ENCODE measurements around the gene COL8A1. TPM values are rescaled to one million over a fixed set of nuclear protein-coding genes. Genes with fewer than 3 reads are reported as not detected.

COL8A1 gene
- total RNA-seq, 1 donor from 2014 or later, result 0.09 TPM

DNA sequence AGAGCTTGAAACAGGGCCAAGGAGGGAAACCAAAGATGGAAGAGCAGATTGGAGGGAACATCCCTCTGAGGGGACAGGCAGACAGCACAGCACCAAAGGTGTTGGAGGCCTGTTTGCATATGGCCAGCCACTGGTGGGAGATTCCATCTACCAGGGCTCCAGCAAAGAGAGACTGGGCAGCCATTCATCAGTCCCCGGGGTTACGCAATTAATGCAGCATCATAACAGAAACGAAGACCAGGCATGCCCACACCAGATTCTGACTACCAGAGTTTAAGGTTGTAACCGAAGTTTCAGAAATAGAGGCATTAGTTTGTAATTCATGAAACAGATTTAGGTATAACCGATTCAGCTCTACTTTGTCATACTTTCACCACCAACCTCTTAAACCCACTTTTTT, 58.1 kb downstream of the COL8A1 start:
- no peak overlapping the region for H3K27ac Mint-ChIP-seq
- intact Hi-C loops (cut with micrococcal nuclease), result no loop called here
- H3K36me3 Mint-ChIP-seq (ENCODE audit: low read depth), result no peaks in the 10 kb centered on the region
- DNase-seq (no peak), ATAC-seq (ENCODE audit: low read depth) (no peak)
- peaks cover 5% of the 10 kb centered on the region for H3K27me3 Mint-ChIP-seq
- POLR2A ChIA-PET, result no interaction called here
- no peaks in the 10 kb centered on the region for H3K9me3 Mint-ChIP-seq
- CTCF ChIA-PET, result no interaction called here
- H3K4me1 Mint-ChIP-seq, result no peaks in the 10 kb centered on the region
- no peak overlapping the region for H3K4me3 Mint-ChIP-seq
- TF ChIP-seq, protein P1, sequence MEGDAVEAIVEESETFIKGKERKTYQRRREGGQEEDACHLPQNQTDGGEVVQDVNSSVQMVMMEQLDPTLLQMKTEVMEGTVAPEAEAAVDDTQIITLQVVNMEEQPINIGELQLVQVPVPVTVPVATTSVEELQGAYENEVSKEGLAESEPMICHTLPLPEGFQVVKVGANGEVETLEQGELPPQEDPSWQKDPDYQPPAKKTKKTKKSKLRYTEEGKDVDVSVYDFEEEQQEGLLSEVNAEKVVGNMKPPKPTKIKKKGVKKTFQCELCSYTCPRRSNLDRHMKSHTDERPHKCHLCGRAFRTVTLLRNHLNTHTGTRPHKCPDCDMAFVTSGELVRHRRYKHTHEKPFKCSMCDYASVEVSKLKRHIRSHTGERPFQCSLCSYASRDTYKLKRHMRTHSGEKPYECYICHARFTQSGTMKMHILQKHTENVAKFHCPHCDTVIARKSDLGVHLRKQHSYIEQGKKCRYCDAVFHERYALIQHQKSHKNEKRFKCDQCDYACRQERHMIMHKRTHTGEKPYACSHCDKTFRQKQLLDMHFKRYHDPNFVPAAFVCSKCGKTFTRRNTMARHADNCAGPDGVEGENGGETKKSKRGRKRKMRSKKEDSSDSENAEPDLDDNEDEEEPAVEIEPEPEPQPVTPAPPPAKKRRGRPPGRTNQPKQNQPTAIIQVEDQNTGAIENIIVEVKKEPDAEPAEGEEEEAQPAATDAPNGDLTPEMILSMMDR (IDR thresholded peaks at IDR 0.05), result no peak

DNA sequence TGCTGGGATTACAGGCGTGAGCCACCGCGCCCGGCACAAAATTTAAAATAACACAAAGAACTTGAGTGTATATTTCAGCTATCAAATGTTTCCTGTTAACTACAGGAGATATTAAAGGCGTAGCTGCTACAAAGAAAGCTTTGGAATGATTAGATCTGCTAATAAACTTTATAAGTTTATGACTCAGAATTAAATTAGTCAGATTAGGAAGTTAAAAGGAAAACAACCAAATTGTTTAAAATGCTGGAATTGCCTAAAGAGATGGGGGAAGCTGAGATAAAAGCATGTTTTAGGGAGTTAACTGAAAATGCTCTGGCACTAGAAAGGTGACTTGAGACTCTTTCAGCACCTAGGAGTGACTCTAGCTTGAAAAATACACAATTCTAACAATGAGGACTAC, 58.9 kb downstream of the COL8A1 start:
- TF ChIP-seq, protein P1 (IDR thresholded peaks at IDR 0.05), result no peak
- peaks cover 5% of the 10 kb centered on the region for H3K27me3 Mint-ChIP-seq
- no peaks in the 10 kb centered on the region for H3K4me1 Mint-ChIP-seq
- no peak overlapping the region for H3K27ac Mint-ChIP-seq
- ChIA-PET POLR2A (no interaction called here), CTCF (no interaction called here)
- H3K9me3 Mint-ChIP-seq, result no peaks in the 10 kb centered on the region
- DNase-seq (no peak), ATAC-seq (ENCODE audit: low read depth) (no peak)
- intact Hi-C loops (cut with micrococcal nuclease), result no loop called here
- no peaks in the 10 kb centered on the region for H3K36me3 Mint-ChIP-seq (ENCODE audit: low read depth)
- no peak overlapping the region for H3K4me3 Mint-ChIP-seq

DNA sequence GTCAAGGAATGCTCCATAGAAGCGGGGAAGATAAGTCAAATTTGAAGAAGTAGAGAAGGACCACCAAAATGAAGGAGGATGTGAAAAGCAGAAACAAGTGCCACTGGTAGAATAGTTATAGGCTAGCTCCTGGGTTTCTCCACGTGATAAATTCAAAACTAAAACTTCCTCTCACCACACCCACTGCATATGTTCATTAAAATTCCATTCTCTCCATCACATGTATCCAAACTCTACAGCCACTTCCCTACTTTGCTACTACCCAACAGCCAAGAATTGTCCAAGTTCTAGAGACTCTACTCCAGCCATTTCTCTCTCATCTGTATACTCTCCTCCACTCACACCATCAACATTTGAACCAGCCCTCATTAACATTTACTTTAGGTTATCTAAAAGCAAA, 60.5 kb downstream of the COL8A1 start:
- peaks cover 5% of the 10 kb centered on the region for H3K27me3 Mint-ChIP-seq
- intact Hi-C loops (cut with micrococcal nuclease), result no loop called here
- DNase-seq (no peak), ATAC-seq (ENCODE audit: low read depth) (no peak)
- TF ChIP-seq, protein P1 (IDR thresholded peaks at IDR 0.05), result no peak
- no peak overlapping the region for H3K27ac Mint-ChIP-seq
- no peaks in the 10 kb centered on the region for H3K36me3 Mint-ChIP-seq (ENCODE audit: low read depth)
- H3K4me3 Mint-ChIP-seq, result no peak overlapping the region
- CTCF ChIA-PET, result no interaction called here
- no peaks in the 10 kb centered on the region for H3K9me3 Mint-ChIP-seq
- H3K4me1 Mint-ChIP-seq, result no peaks in the 10 kb centered on the region
- POLR2A ChIA-PET, result no interaction called here

DNA sequence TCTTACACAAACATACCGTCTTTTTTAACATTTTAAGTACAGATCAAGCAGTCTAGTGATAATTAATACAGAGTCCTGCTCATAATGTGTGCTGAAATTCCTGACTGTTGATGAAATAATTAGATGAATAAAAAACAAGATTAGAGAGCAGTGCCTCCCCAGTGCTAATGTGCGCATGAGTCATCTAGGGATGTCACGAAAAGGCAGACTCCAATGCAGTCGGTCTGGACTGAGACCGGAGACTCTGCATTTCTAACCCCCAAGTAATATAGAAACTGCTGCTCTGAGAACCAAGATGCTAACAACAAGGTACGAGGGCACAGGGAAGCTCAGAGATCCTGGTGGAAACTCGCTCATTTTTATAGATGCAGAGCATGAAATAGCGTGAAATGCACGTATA, 61.4 kb downstream of the COL8A1 start:
- Mint-ChIP-seq H3K4me1 (no peaks in the 10 kb centered on the region), H3K36me3 (ENCODE audit: low read depth) (no peaks in the 10 kb centered on the region), H3K27me3 (peaks cover 5% of the 10 kb centered on the region), H3K27ac (no peak overlapping the region), H3K9me3 (no peaks in the 10 kb centered on the region), H3K4me3 (no peak overlapping the region)
- CTCF ChIA-PET, result no interaction called here
- POLR2A ChIA-PET, result no interaction called here
- intact Hi-C loops (cut with micrococcal nuclease), result no loop called here
- TF ChIP-seq, protein P1 (IDR thresholded peaks at IDR 0.05), result no peak
- ATAC-seq (ENCODE audit: low read depth), result no peak
- DNase-seq, result no peak

DNA sequence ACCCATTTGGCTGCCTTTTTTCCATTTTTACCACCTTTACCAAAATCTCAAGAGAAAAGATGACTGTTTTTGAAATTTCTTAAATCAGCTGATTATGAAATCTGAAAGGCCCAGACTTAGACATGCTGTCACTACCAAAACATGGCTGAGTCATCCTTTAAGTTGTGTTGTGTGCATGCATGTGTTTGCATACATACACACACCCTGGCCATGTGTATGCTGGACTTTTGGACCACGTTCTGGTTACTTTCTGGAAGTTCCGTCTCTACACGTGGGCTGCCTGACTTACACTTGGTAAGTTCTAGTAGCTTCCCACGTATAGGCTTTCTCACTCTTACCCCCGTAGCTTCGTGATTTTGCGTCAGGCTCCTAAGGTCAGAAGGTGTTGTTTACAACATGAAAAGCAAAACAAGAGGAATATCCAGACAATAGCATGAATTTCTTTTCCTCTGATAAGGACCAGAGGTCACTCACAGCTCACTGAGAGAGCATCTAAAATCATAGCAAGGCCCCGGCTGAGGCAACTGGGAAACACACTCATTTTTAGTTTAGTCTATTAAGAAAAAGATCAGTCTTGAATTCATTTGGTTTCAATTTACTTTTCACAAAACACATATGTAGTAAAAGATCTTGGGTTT, 62.4 kb downstream of the COL8A1 start:
- no peak for DNase-seq
- no peak for ATAC-seq (ENCODE audit: low read depth)

More for the DNA sequence above, 62.4 kb downstream of the COL8A1 start:
- Mint-ChIP-seq H3K27ac (no peak overlapping the region), H3K36me3 (ENCODE audit: low read depth) (no peaks in the 10 kb centered on the region), H3K27me3 (peaks cover 3% of the 10 kb centered on the region), H3K4me1 (no peaks in the 10 kb centered on the region), H3K4me3 (no peak overlapping the region), H3K9me3 (no peaks in the 10 kb centered on the region)
- POLR2A ChIA-PET, result no interaction called here
- intact Hi-C loops (cut with micrococcal nuclease), result no loop called here
- CTCF ChIA-PET, result no interaction called here
- TF ChIP-seq, protein P1 (IDR thresholded peaks at IDR 0.05), result no peak

Measured in activated B cell treated with CpG ODN at 0.5 μM for 24 hours (primary cell).